ENCODE data around the gene NID1.
"Not testable (repeated sequence)": the region's sequence is repeated elsewhere in the genome, so short reads cannot be mapped to it uniquely, and the experiment has no call there.

NID1 gene

DNA sequence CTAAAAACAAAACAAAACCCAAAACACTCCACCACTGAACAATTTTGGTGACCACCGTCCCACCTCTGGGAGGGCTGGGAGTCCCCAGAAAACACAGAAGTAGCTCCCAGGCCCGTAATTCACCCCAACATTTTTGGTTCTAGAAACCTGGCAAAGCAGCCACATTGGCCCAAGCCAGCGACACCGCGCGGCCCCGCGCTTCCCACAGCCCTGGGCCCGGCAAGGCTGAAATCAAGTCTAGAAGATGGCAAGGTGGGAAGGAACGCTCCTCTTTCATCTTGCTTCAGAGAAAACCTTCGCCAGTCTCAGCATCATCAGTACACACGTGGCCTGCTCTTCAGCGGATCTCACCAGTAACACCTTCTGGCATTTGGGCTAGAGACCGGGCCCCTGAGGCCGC is 35.9 kb upstream of the NID1 start:
- TF ChIP-seq, protein P1, sequence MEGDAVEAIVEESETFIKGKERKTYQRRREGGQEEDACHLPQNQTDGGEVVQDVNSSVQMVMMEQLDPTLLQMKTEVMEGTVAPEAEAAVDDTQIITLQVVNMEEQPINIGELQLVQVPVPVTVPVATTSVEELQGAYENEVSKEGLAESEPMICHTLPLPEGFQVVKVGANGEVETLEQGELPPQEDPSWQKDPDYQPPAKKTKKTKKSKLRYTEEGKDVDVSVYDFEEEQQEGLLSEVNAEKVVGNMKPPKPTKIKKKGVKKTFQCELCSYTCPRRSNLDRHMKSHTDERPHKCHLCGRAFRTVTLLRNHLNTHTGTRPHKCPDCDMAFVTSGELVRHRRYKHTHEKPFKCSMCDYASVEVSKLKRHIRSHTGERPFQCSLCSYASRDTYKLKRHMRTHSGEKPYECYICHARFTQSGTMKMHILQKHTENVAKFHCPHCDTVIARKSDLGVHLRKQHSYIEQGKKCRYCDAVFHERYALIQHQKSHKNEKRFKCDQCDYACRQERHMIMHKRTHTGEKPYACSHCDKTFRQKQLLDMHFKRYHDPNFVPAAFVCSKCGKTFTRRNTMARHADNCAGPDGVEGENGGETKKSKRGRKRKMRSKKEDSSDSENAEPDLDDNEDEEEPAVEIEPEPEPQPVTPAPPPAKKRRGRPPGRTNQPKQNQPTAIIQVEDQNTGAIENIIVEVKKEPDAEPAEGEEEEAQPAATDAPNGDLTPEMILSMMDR (IDR thresholded peaks at IDR 0.05; ENCODE audit: low read depth, low read length), result no peak
- no peak for DNase-seq (ENCODE audit: extremely low read depth, low read depth)

DNA sequence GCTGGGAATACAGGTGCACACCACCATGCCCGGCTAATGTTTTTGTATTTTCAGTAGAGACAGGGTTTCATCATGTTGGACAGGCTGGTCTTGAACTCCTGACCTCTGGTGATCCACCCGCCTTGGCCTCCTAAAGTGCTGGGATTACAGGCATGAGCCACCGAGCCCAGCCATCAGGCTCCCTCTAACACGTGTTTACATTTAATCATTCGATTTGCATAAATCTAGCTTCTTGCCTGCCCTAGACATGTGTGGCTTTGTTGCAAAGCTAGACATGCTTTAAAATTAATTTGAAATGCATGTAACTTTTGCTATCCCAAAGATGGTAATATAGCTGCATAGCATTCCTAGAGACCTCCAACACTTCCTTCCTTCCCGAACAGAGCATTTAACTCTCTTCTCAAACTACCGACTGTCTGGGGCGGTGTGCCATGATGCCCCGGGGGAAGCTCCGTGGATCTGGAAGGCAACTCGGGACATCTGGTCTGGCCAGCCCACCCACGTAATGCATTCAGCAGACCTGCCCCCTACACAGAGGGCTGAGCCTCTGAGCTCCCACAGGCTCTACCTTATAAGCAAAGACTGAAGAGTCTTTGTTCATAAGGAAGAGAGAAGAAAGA is 34.6 kb upstream of the NID1 start:
- TF ChIP-seq, protein P1 (IDR thresholded peaks at IDR 0.05; ENCODE audit: low read depth, low read length), result no peak
- no peak for DNase-seq (ENCODE audit: extremely low read depth, low read depth)

DNA sequence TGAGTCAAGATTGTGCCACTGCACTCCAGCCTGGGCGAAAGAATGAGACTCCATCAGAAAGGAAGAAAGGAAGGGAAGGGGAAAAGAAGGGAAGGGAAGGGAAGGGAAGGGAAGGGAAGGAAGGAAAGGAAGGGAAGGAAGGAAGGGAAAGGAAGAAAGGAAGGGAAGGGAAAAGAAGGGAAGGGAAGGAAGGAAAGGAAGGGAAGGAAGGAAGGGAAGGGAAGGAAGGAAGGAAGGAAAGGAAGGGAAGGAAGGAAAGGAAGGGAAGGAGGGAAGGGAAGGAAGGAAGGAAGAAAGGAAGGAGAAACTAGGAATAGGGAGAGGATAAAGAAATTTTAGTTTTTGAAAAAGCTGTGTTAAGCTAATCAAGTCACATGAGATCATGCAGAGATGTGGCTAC is 33.4 kb upstream of the NID1 start:
- DNase-seq (ENCODE audit: extremely low read depth, low read depth), result no peak
- TF ChIP-seq, protein P1 (IDR thresholded peaks at IDR 0.05; ENCODE audit: low read depth, low read length), result no peak

DNA sequence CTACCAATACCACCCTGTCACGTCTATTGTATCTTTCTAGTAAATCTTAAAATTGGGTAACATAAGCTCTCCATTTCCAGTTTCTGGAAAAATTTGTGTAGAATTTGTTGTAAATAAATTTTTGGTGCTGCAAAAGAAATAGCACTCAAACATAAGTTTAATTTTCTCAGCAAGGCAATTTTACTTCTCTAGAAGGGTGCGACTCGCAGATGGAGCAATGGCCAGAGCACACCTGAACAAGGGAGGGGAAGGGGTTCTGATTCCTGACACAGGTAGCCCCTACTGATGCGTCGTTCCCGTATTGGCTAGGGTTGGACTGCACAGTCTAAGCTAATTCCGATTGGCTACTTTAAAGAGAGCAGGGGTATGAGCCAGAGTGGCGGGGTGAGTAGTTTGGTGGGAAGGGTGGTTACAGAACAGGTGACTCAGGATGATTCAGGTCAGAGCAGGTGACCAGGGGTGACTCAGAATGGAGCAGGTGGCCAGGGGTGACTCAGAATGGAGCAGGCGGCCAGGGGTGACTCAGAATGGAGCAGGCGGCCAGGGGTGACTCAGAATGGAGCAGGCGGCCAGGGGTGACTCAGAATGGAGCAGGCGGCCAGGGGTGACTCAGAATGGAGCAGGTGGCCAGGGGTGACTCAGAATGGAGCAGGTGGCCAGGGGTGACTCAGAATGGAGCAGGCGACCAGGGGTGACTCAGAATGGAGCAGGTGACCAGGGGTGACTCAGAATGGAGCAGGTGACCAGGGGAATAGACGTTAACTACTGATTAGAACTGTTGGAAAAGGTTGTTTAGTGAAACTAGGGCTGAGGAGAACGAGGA is 32.0 kb upstream of the NID1 start:
- not testable (repeated sequence) for DNase-seq (ENCODE audit: extremely low read depth, low read depth)

DNA sequence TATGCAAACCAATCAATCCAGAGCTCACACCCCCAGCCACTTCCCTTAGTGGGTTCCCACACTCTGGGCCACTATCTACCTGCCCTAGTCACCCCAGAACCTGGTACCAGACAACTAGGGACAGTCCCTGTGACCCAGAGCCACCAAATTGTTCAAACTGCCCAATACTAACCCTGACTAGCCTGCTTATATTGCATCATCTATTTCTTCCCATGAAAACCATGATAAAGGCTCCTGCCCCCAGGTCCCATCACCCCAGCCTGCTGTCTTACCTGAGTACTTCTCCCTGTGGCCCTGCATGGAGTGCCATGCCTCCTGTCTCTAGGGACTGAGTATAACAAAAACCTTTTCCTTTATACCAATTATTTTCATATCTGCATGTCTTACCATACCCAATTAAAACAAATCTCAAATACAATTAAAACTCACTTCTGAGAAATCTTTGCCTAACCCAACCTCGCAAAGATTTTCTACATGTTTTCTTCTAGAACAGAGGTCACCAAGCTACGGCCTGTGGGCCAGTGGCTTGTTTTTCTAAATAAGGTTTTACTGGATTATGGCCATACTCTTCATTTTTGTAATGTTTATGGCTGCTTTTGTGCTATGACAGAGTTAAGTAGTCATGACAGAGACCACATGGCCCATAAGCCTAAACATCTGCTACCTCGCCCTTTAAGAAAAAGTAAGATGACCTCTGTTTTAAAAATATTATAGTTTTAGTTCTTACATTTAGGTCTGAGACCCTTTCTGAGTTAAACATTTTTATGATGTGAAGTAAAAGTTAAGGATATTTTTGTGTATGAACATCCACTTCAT is 31.0 kb upstream of the NID1 start:
- TF ChIP-seq, protein P1 (IDR thresholded peaks at IDR 0.05; ENCODE audit: low read depth, low read length), result no peak
- DNase-seq (ENCODE audit: extremely low read depth, low read depth), result no peak

DNA sequence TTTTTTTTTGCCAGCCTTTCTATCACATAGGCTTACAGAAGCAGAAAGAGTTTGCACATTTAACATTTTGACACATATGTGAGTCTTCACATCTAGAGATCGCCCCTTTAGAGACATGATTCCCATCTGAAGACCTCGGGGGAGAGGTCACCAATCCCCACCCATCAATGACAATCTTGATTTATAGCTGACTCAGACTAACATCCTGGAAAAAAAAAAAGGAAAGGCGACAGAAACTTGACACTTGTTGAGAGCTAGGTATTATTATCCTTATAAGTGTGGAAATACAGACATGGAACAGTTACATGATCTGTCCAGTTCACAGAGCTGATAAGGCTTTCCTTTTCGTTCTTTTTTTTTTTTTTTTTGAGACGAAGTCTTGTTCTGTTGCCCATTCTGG is 28.0 kb upstream of the NID1 start:
- DNase-seq (ENCODE audit: extremely low read depth, low read depth), result no peak
- TF ChIP-seq, protein P1 (IDR thresholded peaks at IDR 0.05; ENCODE audit: low read depth, low read length), result no peak

DNA sequence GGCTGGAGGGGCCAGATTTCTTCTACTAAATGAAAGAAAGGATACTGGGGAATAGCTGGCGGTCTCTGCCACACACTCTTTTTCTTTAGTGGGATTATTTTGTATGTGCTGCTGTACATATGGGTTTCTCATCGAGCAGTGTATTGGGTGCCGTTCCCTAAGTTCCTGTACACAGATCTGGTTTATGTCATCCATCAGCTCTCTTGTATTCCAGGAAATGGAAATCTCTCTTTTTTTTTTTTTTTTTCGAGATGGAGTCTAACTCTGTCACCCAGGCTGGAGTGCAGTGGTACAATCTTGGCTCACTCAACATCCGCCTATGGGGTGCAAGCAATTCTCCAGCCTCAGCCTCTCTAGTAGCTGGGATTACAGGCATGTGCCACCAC is 27.0 kb upstream of the NID1 start:
- DNase-seq (ENCODE audit: extremely low read depth, low read depth), result no peak
- TF ChIP-seq, protein P1 (IDR thresholded peaks at IDR 0.05; ENCODE audit: low read depth, low read length), result no peak
